Endothelial cell (in vitro differentiated cells): ENCODE measurements around the gene BCL10. TPM values are rescaled to one million over a fixed set of nuclear protein-coding genes. Genes with fewer than 3 reads are reported as not detected.

Experiments
- DNase-seq: peaks from one replicate; pipeline ENCODE4 v3.0.0; 2021; ENCODE audit warnings: low spot score
- H3K27ac Mint-ChIP-seq: one replicate; pipeline ENCODE4 v1.8.0; 2021; ENCODE audit warnings: mixed read lengths, inconsistent platforms; ENCODE audit not compliant: unreplicated experiment
- H3K27me3 Mint-ChIP-seq: one replicate; pipeline ENCODE4 v1.8.0; 2021; ENCODE audit warnings: mild to moderate bottlenecking, moderate library complexity, mixed read lengths, inconsistent platforms; ENCODE audit not compliant: unreplicated experiment
- H3K36me3 Mint-ChIP-seq: one replicate; pipeline ENCODE4 v1.8.0; 2021; ENCODE audit warnings: mild to moderate bottlenecking, low read depth, mixed read lengths, inconsistent platforms; ENCODE audit not compliant: unreplicated experiment
- H3K4me1 Mint-ChIP-seq: one replicate; pipeline ENCODE4 v1.8.0; 2021; ENCODE audit warnings: mild to moderate bottlenecking, mixed read lengths, inconsistent platforms; ENCODE audit not compliant: unreplicated experiment
- H3K4me3 Mint-ChIP-seq: one replicate; pipeline ENCODE4 v1.8.0; 2021; ENCODE audit warnings: mild to moderate bottlenecking, mixed read lengths, inconsistent platforms; ENCODE audit not compliant: unreplicated experiment
- H3K9me3 Mint-ChIP-seq: one replicate; pipeline ENCODE4 v1.8.0; 2021; ENCODE audit warnings: mixed read lengths, inconsistent platforms; ENCODE audit not compliant: unreplicated experiment
- total RNA-seq: library from RNA; stranded (reverse); fragmentation: NEBNext Ultra II Directional; extraction: Animal tissue kit (Norgen Biotek cat#: 25700); gene quantifications from one replicate; pipeline ENCODE4 v1.2.1, GENCODE V29; 2021; ENCODE audit not compliant: unreplicated experiment
- TF ChIP-seq, protein P1 (sequence below): fragments of 200-600 bp; sonication (generic); IDR thresholded peaks from one replicate; pipeline ENCODE4 v1.5.0; 2021; ENCODE audit warnings: antibody characterized with exemption; ENCODE audit not compliant: unreplicated experiment

Gene BCL10
- total RNA-seq, 1 donor from 2014 or later: 33.6 TPM

DNA sequence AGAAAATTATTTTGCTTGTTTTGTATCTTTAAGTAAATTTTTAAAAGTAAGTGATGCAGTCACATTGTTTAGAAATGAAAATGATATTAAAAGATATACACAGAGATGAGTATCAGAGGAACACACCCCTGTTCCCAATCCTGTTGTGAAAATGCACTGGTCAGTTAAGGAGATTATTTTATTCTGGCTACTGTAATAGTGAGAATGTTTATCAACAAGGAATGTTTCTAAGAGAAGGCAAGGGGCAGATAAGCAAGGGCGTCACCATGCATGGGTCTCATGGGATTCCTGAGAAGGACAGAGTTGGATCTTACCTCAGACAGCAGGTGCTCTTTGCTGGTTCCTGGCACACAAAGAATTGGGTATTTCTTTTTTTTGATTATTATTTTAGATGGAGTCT lies 38.8 kb downstream of the BCL10 start:
- DNase-seq: no peak
- H3K36me3 Mint-ChIP-seq: no peaks in the 10 kb centered on the region
- no peaks in the 10 kb centered on the region for H3K27me3 Mint-ChIP-seq
- H3K27ac Mint-ChIP-seq: no peak overlapping the region
- no peak overlapping the region for H3K4me3 Mint-ChIP-seq
- no peaks in the 10 kb centered on the region for H3K9me3 Mint-ChIP-seq
- TF ChIP-seq, protein P1, sequence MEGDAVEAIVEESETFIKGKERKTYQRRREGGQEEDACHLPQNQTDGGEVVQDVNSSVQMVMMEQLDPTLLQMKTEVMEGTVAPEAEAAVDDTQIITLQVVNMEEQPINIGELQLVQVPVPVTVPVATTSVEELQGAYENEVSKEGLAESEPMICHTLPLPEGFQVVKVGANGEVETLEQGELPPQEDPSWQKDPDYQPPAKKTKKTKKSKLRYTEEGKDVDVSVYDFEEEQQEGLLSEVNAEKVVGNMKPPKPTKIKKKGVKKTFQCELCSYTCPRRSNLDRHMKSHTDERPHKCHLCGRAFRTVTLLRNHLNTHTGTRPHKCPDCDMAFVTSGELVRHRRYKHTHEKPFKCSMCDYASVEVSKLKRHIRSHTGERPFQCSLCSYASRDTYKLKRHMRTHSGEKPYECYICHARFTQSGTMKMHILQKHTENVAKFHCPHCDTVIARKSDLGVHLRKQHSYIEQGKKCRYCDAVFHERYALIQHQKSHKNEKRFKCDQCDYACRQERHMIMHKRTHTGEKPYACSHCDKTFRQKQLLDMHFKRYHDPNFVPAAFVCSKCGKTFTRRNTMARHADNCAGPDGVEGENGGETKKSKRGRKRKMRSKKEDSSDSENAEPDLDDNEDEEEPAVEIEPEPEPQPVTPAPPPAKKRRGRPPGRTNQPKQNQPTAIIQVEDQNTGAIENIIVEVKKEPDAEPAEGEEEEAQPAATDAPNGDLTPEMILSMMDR: no peak
- peaks cover 12% of the 10 kb centered on the region for H3K4me1 Mint-ChIP-seq

DNA sequence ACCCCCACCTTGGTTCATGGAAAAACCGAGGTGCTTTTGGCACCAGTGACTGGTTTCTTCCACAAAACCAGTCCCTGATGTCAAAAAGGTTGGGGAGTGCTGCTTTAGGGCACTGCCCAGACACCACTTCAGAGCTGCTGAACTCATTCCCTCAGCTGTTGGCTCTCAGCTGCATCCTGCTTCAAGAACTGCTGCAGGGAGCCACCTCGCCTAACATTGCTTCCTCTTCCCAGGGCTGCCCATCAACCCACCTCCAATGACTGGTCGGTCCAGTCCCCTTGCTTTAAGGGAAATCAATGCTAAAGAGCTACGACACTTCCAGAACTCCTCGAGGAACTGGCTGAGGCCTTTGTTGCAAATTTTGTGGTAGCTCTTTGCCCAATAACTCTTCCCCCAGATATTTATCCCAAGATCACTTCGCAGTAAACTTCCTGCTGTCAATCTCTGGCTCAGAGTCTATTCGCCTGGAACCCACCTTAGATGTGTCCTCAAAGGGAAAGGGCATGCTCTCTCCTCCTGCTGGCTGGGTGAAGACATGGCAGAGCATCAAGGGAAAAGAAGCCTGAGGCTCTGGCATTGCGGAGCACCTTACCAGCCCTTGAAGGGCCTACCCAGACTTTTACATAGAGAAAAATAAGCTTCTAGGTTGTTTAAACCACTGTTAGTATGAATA lies 46.0 kb downstream of the BCL10 start:
- DNase-seq: peak; percentile 6
- Mint-ChIP-seq H3K36me3 (no peaks in the 10 kb centered on the region), H3K4me3 (no peak overlapping the region), H3K4me1 (peaks cover 3% of the 10 kb centered on the region), H3K27ac (no peak overlapping the region), H3K27me3 (no peaks in the 10 kb centered on the region), H3K9me3 (no peaks in the 10 kb centered on the region)
- TF ChIP-seq, protein P1: no peak

GRCh38 chr1:85229574-85230097 lies 46.8 kb downstream of the BCL10 start:
- DNase-seq: no peak
- no peaks in the 10 kb centered on the region for H3K9me3 Mint-ChIP-seq
- H3K27ac Mint-ChIP-seq: no peak overlapping the region
- TF ChIP-seq, protein P1: no peak
- no peaks in the 10 kb centered on the region for H3K27me3 Mint-ChIP-seq
- H3K4me1 Mint-ChIP-seq: peaks cover 3% of the 10 kb centered on the region
- no peak overlapping the region for H3K4me3 Mint-ChIP-seq
- no peaks in the 10 kb centered on the region for H3K36me3 Mint-ChIP-seq

DNA sequence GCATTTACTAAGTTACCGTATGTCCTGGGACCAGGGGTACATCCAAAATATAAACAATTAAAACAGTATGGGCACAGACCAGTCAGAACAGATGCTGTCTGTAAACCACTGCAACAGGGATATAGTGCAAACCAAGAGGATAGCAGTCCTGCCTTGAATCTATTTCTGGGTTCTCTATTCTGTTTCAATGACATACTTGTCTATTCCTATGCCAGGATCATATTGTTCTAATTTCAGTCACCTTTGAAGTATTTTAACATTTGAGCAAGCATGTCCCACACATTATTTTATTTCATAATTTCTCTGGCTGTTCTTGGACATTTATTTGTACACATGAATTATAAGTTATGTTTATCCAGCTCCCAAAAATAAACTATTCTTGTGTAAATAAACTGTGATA lies 47.5 kb downstream of the BCL10 start:
- no peak for DNase-seq

More for the DNA sequence above, 47.5 kb downstream of the BCL10 start:
- peaks cover 3% of the 10 kb centered on the region for H3K4me1 Mint-ChIP-seq
- H3K27me3 Mint-ChIP-seq: no peaks in the 10 kb centered on the region
- no peak overlapping the region for H3K27ac Mint-ChIP-seq
- H3K4me3 Mint-ChIP-seq: no peak overlapping the region
- no peaks in the 10 kb centered on the region for H3K9me3 Mint-ChIP-seq
- H3K36me3 Mint-ChIP-seq: no peaks in the 10 kb centered on the region
- TF ChIP-seq, protein P1: no peak
